NB4 (cell line): Measurements from ENCODE around the gene HINT2.

Source experiments
- DNase-seq: peaks from one replicate; pipeline ENCODE4 v3.0.0; 2010; ENCODE audit warnings: low read depth
- H3K4me3 ChIP-seq: one replicate; pipeline ENCODE4 v1.5.1; 2011; ENCODE audit warnings: mild to moderate bottlenecking, low read depth, low read length, moderate library complexity
- MYC ChIP-seq: IDR thresholded peaks from 2 replicates; pipeline ENCODE4 v1.6.1; 2011; ENCODE audit warnings: low read depth, low read length
- POLR2A ChIP-seq: IDR thresholded peaks from 2 replicates; pipeline ENCODE4 v1.6.1; 2011; ENCODE audit warnings: mild to moderate bottlenecking; ENCODE audit not compliant: insufficient read length; ENCODE audit errors: extremely low read depth
- TF ChIP-seq, protein P1 (sequence below): IDR thresholded peaks from one replicate; pipeline ENCODE4 v1.5.1; 2012; ENCODE audit warnings: low read depth, low read length
- TF ChIP-seq, protein P2 (sequence below): IDR thresholded peaks from 2 replicates; pipeline ENCODE4 v1.6.1; 2011; ENCODE audit warnings: low read depth, low read length

Gene HINT2

DNA sequence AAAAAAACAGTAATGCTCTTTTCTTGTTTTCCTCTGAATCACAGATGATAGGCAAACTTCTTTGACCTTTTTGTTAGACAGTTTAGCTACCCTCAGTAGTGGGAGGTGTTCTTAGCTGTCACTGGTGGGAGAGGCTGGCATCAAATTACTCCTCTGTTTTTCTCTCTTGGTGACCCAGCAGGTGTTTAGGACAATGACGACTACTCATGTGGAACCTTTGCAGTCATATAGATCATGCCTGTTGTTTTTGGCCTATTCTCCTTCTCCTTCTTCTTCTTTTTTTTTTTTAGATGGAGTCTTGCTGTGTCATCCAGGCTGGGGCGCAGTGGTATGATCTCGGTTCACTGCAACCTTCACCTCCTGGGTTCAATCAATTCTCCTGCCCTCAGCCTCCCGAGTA is 38.8 kb downstream of the HINT2 start:
- TF ChIP-seq, protein P1, sequence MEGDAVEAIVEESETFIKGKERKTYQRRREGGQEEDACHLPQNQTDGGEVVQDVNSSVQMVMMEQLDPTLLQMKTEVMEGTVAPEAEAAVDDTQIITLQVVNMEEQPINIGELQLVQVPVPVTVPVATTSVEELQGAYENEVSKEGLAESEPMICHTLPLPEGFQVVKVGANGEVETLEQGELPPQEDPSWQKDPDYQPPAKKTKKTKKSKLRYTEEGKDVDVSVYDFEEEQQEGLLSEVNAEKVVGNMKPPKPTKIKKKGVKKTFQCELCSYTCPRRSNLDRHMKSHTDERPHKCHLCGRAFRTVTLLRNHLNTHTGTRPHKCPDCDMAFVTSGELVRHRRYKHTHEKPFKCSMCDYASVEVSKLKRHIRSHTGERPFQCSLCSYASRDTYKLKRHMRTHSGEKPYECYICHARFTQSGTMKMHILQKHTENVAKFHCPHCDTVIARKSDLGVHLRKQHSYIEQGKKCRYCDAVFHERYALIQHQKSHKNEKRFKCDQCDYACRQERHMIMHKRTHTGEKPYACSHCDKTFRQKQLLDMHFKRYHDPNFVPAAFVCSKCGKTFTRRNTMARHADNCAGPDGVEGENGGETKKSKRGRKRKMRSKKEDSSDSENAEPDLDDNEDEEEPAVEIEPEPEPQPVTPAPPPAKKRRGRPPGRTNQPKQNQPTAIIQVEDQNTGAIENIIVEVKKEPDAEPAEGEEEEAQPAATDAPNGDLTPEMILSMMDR = no peak
- TF ChIP-seq POLR2A = no peak
- no peak for TF ChIP-seq MYC
- TF ChIP-seq, protein P2, sequence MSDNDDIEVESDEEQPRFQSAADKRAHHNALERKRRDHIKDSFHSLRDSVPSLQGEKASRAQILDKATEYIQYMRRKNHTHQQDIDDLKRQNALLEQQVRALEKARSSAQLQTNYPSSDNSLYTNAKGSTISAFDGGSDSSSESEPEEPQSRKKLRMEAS = no peak
- no peak overlapping the region for H3K4me3 ChIP-seq
- no peak for DNase-seq

DNA sequence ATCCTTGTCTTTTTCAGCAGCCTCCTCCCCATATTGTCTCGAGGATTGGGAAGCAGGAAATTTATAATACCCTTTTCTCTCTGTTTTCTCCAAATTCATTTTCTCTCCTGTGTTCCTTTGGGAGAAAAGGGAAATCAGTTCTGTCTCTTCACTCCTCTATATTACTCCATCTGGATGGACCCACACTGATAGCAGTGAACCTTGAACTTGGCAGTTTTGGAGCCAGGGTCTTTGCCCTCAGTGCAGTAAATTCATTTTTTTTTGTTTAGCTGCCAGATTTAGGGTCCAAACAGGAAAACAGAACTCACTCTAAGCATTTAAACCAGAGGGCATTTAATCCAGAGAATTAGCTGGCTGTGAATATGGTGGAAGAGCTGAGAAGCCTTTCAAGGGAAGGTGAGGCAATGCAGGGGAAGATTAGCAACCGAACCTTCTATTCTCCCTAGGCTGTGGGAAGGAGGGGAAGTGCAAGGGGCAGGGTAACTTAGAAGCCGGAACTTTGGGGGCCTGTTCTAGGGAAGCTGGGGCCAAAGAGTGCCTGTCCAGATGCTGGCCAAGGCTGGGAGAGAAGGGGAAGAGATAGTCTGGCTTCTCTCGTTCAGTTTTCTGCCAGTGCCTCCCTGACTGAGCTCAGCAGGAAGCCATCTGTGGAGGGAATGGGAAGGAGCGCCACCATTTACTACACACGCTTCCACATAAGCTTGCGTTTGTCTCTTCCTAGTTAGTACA is 39.8 kb downstream of the HINT2 start:
- DNase-seq = no peak
- H3K4me3 ChIP-seq = no peak overlapping the region
- TF ChIP-seq, protein P1 = no peak
- TF ChIP-seq, protein P2 = no peak

DNA sequence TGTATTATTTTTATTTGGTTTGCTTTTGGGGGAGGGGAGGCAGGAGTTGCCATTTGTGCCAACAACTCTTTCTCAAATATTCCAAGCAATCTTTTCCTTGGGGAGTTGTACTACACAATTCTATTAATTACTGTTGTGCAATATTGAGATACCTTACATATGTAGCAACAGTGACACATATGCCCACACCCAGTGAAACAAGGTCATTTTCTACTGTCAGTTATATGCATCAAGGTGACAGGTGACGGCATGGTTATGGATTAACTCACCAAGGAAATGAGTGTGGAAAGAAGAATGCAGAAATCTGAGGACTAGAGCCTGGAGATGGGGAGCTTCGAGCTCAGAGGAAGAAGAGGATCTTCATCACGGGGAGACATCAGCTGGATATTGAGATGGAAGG is 42.9 kb downstream of the HINT2 start:
- H3K4me3 ChIP-seq = no peak overlapping the region
- DNase-seq = no peak
- no peak for TF ChIP-seq MYC
- TF ChIP-seq, protein P1 = no peak
- TF ChIP-seq, protein P2 = no peak
- TF ChIP-seq POLR2A = no peak

DNA sequence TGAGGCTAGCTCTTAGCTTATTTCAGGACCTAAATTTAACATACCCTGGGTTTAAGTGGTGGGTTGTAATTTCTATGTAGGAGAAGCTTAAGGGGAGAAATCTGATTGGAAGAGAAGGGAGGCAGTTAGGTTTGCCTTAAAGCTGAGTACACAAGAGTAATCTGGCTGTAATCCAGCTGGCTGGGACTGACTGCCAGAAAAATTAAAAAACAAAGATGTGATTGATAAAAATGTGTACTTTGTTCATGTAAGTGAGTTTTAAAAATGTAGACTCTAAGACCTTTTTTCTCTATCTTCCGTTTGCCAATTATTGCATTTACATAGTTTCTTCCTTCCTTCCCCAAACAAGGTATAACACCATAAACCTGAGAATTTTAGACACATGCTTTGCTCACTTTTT is 43.3 kb downstream of the HINT2 start:
- no peak for DNase-seq
- H3K4me3 ChIP-seq = no peak overlapping the region
- TF ChIP-seq MYC = no peak
- no peak for TF ChIP-seq POLR2A
- TF ChIP-seq, protein P2 = no peak
- TF ChIP-seq, protein P1 = no peak

DNA sequence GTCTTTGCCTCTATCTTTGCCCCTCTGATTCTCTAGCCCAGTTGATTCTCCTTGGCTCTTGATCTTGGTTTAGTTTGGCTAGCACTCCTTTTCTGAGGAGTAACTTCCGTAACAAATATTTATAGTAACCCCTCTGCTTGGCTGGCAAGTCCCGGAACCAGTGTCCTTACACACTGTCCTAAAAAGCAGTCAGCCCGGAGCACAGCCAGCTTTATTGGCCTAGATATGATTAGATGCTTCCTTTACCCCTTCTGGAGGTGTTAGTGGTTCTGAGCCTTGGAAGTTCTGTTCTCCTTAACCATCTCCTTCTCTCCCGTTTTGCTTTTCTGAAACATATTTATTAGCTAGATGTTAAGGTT is 43.8 kb downstream of the HINT2 start:
- H3K4me3 ChIP-seq = no peak overlapping the region
- TF ChIP-seq POLR2A = no peak
- no peak for TF ChIP-seq MYC
- TF ChIP-seq, protein P1 = no peak
- TF ChIP-seq, protein P2 = no peak
- DNase-seq = no peak
